ENCODE measurements around the gene RCN1.
"Not testable (repeated sequence)": the region's sequence is repeated elsewhere in the genome, so short reads cannot be mapped to it uniquely, and the experiment has no call there.

RCN1 gene

GRCh38 chr11:32116668-32117067 is 25.8 kb downstream of the RCN1 start:
- CTCF ChIA-PET = interaction anchor here (0.6 kb wide), 3 partner anchors 196 to 1961 kb away, joined by 3 read pairs; no protein-coding TSS in a partner anchor
- no peak for TF ChIP-seq ZNF384 (IDR thresholded peaks at IDR 0.05)
- no peak for TF ChIP-seq ELF4 (IDR thresholded peaks at IDR 0.05)
- no peak for TF ChIP-seq SP1 (IDR thresholded peaks at IDR 0.05)
- TF ChIP-seq BHLHE40 (IDR thresholded peaks at IDR 0.05; ENCODE audit: borderline replicate concordance) = no peak
- no peak for TF ChIP-seq HDGF (IDR thresholded peaks at IDR 0.05; ENCODE audit: borderline replicate concordance)
- TF ChIP-seq CTBP1 (IDR thresholded peaks at IDR 0.05; ENCODE audit: borderline replicate concordance) = no peak
- no peak for TF ChIP-seq SUZ12 (IDR thresholded peaks at IDR 0.05)
- no peak for TF ChIP-seq TARDBP (IDR thresholded peaks at IDR 0.05)
- no peak for TF ChIP-seq LEF1 (IDR thresholded peaks at IDR 0.05; ENCODE audit: borderline replicate concordance)
- TF ChIP-seq FOXK2 (IDR thresholded peaks at IDR 0.05) = no peak
- TF ChIP-seq, protein P1, sequence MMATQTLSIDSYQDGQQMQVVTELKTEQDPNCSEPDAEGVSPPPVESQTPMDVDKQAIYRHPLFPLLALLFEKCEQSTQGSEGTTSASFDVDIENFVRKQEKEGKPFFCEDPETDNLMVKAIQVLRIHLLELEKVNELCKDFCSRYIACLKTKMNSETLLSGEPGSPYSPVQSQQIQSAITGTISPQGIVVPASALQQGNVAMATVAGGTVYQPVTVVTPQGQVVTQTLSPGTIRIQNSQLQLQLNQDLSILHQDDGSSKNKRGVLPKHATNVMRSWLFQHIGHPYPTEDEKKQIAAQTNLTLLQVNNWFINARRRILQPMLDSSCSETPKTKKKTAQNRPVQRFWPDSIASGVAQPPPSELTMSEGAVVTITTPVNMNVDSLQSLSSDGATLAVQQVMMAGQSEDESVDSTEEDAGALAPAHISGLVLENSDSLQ (IDR thresholded peaks at IDR 0.05) = no peak
- TF ChIP-seq FOXA1 (IDR thresholded peaks at IDR 0.05) = no peak
- no peak for TF ChIP-seq NFRKB (IDR thresholded peaks at IDR 0.05)
- TF ChIP-seq L3MBTL2 (conservative IDR thresholded peaks at IDR 0.05) = no peak
- TF ChIP-seq ARNT (IDR thresholded peaks at IDR 0.05) = no peak
- TF ChIP-seq FOXM1 (IDR thresholded peaks at IDR 0.05; ENCODE audit: borderline replicate concordance) = no peak
- POLR2A ChIA-PET = no interaction called here

DNA sequence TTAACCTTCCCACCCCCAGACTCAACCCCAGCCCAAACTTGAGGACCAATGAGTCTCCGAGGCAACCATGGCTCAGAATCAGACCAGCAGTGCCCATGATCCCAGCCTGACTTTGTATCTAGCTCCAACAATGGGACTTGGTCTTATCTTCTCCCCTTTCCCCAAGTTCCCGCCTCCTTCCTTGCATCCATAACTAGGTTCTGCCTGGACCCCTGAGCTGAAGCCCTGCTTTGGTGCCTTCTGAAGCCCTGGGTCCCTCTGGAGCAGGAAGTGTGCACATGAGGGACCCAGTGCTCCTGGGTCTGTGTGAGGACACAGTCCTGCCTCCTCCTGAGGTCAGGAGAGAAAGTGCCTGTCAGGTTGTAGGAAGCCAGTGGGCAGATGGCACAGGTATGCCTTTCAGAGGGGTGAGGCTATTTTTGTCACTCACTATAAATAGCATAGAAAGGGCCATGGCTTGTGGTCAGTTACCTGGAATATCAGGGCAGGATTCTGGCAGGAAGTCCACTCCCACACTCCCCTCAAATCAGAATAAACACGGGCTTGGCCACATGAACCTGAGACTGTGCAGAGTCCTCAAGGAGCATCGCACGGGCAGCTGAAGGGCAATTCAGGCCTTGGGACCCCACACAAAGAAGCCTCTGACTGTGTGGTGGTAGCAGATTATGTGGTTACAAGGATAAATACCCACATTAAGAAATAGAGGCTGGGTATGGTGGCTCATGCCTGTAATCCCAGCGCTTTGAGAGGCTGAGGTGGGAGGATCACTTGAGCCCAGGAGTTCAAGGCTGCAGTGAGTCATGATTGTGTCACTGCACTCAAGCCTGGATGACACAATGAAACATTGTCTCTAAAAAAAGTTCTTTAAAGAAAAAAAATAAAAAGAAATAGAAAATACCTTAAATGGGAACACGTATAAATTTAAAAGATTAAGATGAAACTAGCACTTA is 27.4 kb downstream of the RCN1 start:
- DNase-seq (ENCODE audit: extremely low spot score) = no peak
- CTCF ChIA-PET = no interaction called here
- POLR2A ChIA-PET = no interaction called here
- no peak for TF ChIP-seq SUZ12 (IDR thresholded peaks at IDR 0.05)
- no peak for TF ChIP-seq FOXA1 (IDR thresholded peaks at IDR 0.05)
- no peak for TF ChIP-seq BHLHE40 (IDR thresholded peaks at IDR 0.05; ENCODE audit: borderline replicate concordance)
- no peak for TF ChIP-seq ELF4 (IDR thresholded peaks at IDR 0.05)
- TF ChIP-seq CTBP1 (IDR thresholded peaks at IDR 0.05; ENCODE audit: borderline replicate concordance) = no peak
- no peak for TF ChIP-seq L3MBTL2 (conservative IDR thresholded peaks at IDR 0.05)
- no peak for TF ChIP-seq TARDBP (IDR thresholded peaks at IDR 0.05)
- TF ChIP-seq HDGF (IDR thresholded peaks at IDR 0.05; ENCODE audit: borderline replicate concordance) = no peak
- TF ChIP-seq FOXM1 (IDR thresholded peaks at IDR 0.05; ENCODE audit: borderline replicate concordance) = no peak
- no peak for TF ChIP-seq FOXK2 (IDR thresholded peaks at IDR 0.05)
- no peak for TF ChIP-seq NFRKB (IDR thresholded peaks at IDR 0.05)
- TF ChIP-seq, protein P1 (IDR thresholded peaks at IDR 0.05) = no peak
- TF ChIP-seq SP1 (IDR thresholded peaks at IDR 0.05) = no peak
- TF ChIP-seq LEF1 (IDR thresholded peaks at IDR 0.05; ENCODE audit: borderline replicate concordance) = no peak
- no peak for TF ChIP-seq ARNT (IDR thresholded peaks at IDR 0.05)
- TF ChIP-seq ZNF384 (IDR thresholded peaks at IDR 0.05) = no peak

More at GRCh38 chr11:32116668-32117067, 25.8 kb downstream of the RCN1 start:
- no peak for DNase-seq (ENCODE audit: extremely low spot score)

DNA sequence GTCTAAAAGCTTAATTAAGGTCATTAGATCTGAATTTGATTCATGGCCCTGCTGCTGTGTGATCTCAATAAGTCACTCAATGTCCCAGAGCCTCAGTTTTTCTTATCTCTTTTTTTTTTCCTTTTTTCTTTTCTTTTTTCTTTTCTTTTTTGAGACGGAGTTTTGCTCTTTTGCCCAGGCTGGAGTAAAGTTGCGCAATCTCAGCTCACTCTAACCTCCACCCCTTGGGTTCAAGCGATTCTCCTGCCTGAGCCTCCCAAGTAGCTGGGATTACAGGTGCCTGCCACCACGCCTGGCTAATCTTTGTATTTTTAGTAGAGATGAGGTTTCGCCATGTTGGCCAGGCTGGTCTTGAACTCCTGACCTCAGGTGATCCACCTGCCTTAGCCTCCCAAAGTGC is 28.3 kb downstream of the RCN1 start:
- CTCF ChIA-PET; DNase-seq (ENCODE audit: extremely low spot score); POLR2A ChIA-PET: not testable (repeated sequence)

DNA sequence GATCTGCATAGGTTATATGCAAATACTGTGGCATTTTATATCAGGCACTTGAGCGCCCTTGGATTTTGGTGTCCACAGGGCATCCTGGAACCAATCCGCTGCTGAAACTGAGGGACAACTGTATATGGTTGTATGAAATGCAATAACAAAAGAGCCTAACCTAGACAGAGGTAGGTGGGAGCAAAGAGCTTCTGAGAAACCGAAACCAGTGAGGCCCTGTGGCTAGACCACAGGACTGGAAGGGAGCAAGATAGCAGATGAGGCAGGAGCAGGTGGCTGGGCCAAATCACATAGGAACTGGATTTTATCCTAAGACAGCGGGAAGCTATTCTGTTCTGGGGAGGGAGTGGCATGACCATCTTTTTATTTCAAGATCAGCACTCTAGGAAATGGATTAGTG is 30.1 kb downstream of the RCN1 start:
- no peak for DNase-seq (ENCODE audit: extremely low spot score)
- CTCF ChIA-PET = no interaction called here
- no peak for TF ChIP-seq FOXM1 (IDR thresholded peaks at IDR 0.05; ENCODE audit: borderline replicate concordance)
- TF ChIP-seq BHLHE40 (IDR thresholded peaks at IDR 0.05; ENCODE audit: borderline replicate concordance) = no peak
- no peak for TF ChIP-seq ELF4 (IDR thresholded peaks at IDR 0.05)
- no peak for TF ChIP-seq TARDBP (IDR thresholded peaks at IDR 0.05)
- POLR2A ChIA-PET = no interaction called here

DNA sequence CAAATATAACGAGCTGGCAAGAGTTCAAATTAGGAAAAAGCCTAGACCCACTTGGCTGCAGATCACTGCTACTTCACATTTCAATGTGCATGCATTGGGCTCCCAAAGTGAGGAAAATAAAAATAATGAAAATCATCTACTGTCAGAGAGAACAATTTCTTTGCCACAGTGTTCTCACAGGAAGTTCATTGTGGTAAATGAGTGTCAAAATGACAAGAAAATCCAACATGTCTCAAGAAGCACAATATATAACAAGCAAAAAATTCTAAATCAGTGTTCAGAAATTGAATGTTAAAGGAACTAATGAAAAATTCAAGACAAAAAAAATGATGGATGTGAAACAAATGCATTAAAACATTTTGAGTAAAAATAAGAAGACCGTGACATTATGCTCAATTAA is 31.3 kb downstream of the RCN1 start:
- POLR2A ChIA-PET = interaction anchor here (0.8 kb wide), 1 partner anchor 31 kb away, joined by 3 read pairs; the partner anchor contains the start of gene RCN1

DNA sequence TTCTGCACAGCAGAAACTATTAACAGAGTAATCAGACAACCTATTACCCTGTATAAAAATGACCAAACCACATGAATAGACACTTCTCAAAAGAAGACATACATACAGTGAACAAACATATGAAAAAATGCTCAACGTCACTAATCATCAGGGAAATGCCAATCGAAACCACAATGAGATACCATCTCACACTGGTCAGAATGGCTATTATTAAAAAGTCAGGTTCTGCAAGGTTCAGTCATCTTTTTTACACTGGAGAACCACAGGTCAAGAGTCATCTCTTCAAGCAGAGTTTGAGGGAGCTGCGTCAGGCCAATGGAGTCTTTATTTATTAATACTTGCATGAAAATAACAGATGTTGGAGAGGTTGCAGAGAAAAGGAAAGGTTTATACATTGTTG is 40.4 kb downstream of the RCN1 start:
- TF ChIP-seq, protein P1 (IDR thresholded peaks at IDR 0.05) = no peak
- TF ChIP-seq HDGF (IDR thresholded peaks at IDR 0.05; ENCODE audit: borderline replicate concordance) (no peak), SP1 (IDR thresholded peaks at IDR 0.05) (no peak), CTBP1 (IDR thresholded peaks at IDR 0.05; ENCODE audit: borderline replicate concordance) (no peak)
- POLR2A ChIA-PET = no interaction called here
- no peak for DNase-seq (ENCODE audit: extremely low spot score)
- CTCF ChIA-PET = no interaction called here

More for the DNA sequence above, 31.3 kb downstream of the RCN1 start:
- TF ChIP-seq ELF4 (IDR thresholded peaks at IDR 0.05) (no peak), FOXA1 (IDR thresholded peaks at IDR 0.05) (no peak), BHLHE40 (IDR thresholded peaks at IDR 0.05; ENCODE audit: borderline replicate concordance) (no peak), ARNT (IDR thresholded peaks at IDR 0.05) (no peak), NFRKB (IDR thresholded peaks at IDR 0.05) (no peak), HDGF (IDR thresholded peaks at IDR 0.05; ENCODE audit: borderline replicate concordance) (no peak), FOXM1 (IDR thresholded peaks at IDR 0.05; ENCODE audit: borderline replicate concordance) (no peak), SP1 (IDR thresholded peaks at IDR 0.05) (no peak), ZNF384 (IDR thresholded peaks at IDR 0.05) (no peak), CTBP1 (IDR thresholded peaks at IDR 0.05; ENCODE audit: borderline replicate concordance) (no peak), L3MBTL2 (conservative IDR thresholded peaks at IDR 0.05) (no peak), SUZ12 (IDR thresholded peaks at IDR 0.05) (no peak), TARDBP (IDR thresholded peaks at IDR 0.05) (no peak), FOXK2 (IDR thresholded peaks at IDR 0.05) (no peak)
- no peak for DNase-seq (ENCODE audit: extremely low spot score)
- CTCF ChIA-PET = no interaction called here

All from HEK293T (cell line).